Osteocyte (in vitro differentiated cells): Measurements from ENCODE around the gene RGS13. TPM values are rescaled to one million over a fixed set of nuclear protein-coding genes. Genes with fewer than 3 reads are reported as not detected.

Experiments used
- DNase-seq: peaks from one replicate; pipeline ENCODE4 v3.0.0; 2021; ENCODE audit warnings: mixed read lengths; ENCODE audit not compliant: unreplicated experiment; ENCODE audit errors: extremely low spot score
- H3K27ac Mint-ChIP-seq: one replicate; pipeline ENCODE4 v1.8.0; 2021; ENCODE audit warnings: mild to moderate bottlenecking, mixed read lengths; ENCODE audit not compliant: unreplicated experiment
- H3K27me3 Mint-ChIP-seq: one replicate; pipeline ENCODE4 v1.8.0; 2021; ENCODE audit warnings: mixed read lengths; ENCODE audit not compliant: unreplicated experiment
- H3K36me3 Mint-ChIP-seq: one replicate; pipeline ENCODE4 v1.8.0; 2021; ENCODE audit warnings: mixed read lengths; ENCODE audit not compliant: unreplicated experiment
- H3K4me1 Mint-ChIP-seq: one replicate; pipeline ENCODE4 v1.8.0; 2021; ENCODE audit warnings: mixed read lengths; ENCODE audit not compliant: unreplicated experiment
- H3K4me3 Mint-ChIP-seq: one replicate; pipeline ENCODE4 v1.8.0; 2021; ENCODE audit warnings: mild to moderate bottlenecking, moderate library complexity, mixed read lengths; ENCODE audit not compliant: unreplicated experiment
- H3K9me3 Mint-ChIP-seq: one replicate; pipeline ENCODE4 v1.8.0; 2021; ENCODE audit warnings: mixed read lengths; ENCODE audit not compliant: unreplicated experiment
- CTCF ChIP-seq: fragments of 200-600 bp; sonication (generic); IDR thresholded peaks from 2 replicates; pipeline ENCODE4 v1.5.0; 2021; ENCODE audit warnings: antibody characterized with exemption, mild to moderate bottlenecking, moderate library complexity
- total RNA-seq: library from RNA; stranded (reverse); gene quantifications from 2 replicates; pipeline ENCODE4 v1.2.1, GENCODE V29; 2021

Gene RGS13
- total RNA-seq, 1 donor from 2014 or later = not detected

DNA sequence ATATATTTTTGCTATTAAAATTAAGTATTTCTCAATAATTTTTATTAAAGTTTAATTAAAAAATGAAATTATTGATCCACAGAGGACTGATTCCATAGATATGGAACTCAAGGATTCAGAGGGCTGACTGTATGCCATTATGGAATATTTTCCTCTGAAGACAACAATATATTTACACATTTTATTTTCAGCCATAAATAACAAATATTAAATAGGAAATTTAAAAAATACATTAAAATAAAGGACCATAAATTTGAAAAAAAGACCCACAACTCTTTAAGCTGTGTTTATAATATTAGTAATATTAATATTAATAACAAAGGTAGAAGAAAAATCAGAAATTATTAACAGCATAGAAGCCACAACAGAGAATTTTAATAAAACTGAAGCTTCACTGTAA, 18.2 kb downstream of the RGS13 start:
- no peak for DNase-seq
- Mint-ChIP-seq H3K27ac (no peak overlapping the region), H3K4me3 (no peak overlapping the region), H3K36me3 (no peaks in the 10 kb centered on the region), H3K27me3 (no peaks in the 10 kb centered on the region), H3K4me1 (no peaks in the 10 kb centered on the region), H3K9me3 (no peaks in the 10 kb centered on the region)
- TF ChIP-seq CTCF = no peak

DNA sequence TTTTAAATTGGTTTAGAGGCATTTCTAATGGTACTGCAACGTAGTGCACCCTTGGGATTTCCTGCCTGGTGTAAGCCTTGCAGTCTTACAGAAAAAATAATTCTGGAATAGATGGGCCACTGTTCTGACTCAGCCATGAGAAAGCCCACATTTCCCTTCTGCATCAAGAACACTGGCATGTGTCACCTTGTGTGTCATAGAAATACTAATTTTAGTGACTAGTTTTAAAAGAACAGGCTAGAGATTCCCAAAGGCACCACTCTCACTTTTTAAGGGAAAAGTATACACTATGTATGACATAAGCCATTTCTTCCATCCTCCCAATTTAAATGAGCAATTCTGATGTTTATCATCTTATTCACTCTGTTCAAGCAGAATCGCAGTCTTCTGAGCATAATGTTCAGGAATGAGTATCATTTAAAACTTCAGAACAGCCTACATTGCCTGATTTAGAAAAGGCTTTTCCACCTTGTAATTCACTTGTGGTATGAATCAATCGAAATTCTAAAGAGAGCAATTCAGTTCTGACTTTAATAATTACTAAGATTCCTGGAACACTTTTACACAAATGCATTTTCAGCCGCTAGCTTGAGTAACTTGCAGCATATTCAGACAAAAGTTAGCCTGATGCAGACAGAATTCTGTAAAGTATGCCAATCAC, 18.8 kb downstream of the RGS13 start:
- Mint-ChIP-seq H3K27me3 (no peaks in the 10 kb centered on the region), H3K27ac (no peak overlapping the region), H3K9me3 (no peaks in the 10 kb centered on the region), H3K4me1 (no peaks in the 10 kb centered on the region), H3K4me3 (no peak overlapping the region), H3K36me3 (no peaks in the 10 kb centered on the region)
- TF ChIP-seq CTCF = no peak
- no peak for DNase-seq

- no peaks in the 10 kb centered on the region for H3K36me3 Mint-ChIP-seq
- no peak for TF ChIP-seq CTCF
- H3K27ac Mint-ChIP-seq = no peak overlapping the region
- DNase-seq = no peak
- H3K4me3 Mint-ChIP-seq = no peak overlapping the region
- H3K9me3 Mint-ChIP-seq = no peaks in the 10 kb centered on the region
- no peaks in the 10 kb centered on the region for H3K4me1 Mint-ChIP-seq
- no peaks in the 10 kb centered on the region for H3K27me3 Mint-ChIP-seq
Measured at GRCh38 chr1:192657760-192658159, 21.8 kb downstream of the RGS13 start.

GRCh38 chr1:192658255-192658654, 22.3 kb downstream of the RGS13 start:
- no peaks in the 10 kb centered on the region for H3K9me3 Mint-ChIP-seq

DNA sequence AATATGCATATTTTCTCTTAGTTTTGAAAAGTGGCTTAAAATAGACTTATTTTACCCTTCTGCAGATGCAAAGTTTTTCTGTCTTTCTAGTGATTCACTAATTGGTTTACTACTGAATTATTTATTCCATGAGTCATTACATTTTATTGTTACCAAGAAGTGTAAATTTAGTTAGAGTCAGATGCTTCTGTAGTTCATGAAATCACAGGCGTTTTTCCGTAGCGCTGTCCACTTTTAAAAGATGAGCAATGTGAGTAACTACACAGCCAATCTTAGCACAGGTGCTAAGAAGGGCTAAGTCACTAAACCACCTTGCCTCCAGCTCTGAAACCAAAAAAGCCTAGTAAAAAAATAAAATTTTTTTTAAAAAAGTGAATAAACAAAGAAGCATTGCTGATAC, 24.7 kb downstream of the RGS13 start:
- no peak overlapping the region for H3K27ac Mint-ChIP-seq
- H3K36me3 Mint-ChIP-seq = no peaks in the 10 kb centered on the region
- no peaks in the 10 kb centered on the region for H3K27me3 Mint-ChIP-seq
- H3K9me3 Mint-ChIP-seq = no peaks in the 10 kb centered on the region
- DNase-seq = no peak
- H3K4me1 Mint-ChIP-seq = no peaks in the 10 kb centered on the region
- no peak for TF ChIP-seq CTCF
- no peak overlapping the region for H3K4me3 Mint-ChIP-seq

More at GRCh38 chr1:192658255-192658654, 22.3 kb downstream of the RGS13 start:
- no peak overlapping the region for H3K4me3 Mint-ChIP-seq
- H3K27me3 Mint-ChIP-seq = no peaks in the 10 kb centered on the region
- H3K36me3 Mint-ChIP-seq = no peaks in the 10 kb centered on the region
- H3K27ac Mint-ChIP-seq = no peak overlapping the region
- no peaks in the 10 kb centered on the region for H3K4me1 Mint-ChIP-seq
- DNase-seq = no peak
- no peak for TF ChIP-seq CTCF
